ENCODE measurements around the gene FRMPD2. TPM values are rescaled to one million over a fixed set of nuclear protein-coding genes. Genes with fewer than 3 reads are reported as not detected.

FRMPD2 gene
- total and polyA plus RNA-seq, 2 experiments from 2014 or later = not detected

DNA sequence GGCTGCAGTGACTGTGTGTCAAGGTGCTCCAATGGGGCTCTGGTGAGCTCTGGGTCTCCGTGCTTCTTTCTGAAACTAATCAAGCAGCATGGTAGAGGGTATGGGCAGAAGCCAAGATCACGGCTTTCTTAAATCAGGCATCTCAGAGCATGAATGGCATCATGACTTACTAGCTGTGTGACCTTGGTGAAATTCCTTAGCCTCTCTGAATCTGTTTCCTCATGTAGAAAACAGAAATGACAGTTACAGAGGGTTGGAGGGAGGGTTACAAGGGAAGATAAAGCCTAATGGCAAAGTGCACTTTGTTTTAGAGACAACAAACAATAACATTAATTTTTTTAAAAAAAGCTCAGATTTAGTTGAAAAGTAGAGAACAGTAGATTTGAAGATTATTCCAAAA lies 34.9 kb downstream of the FRMPD2 start:
- Histone ChIP-seq H3K4me2 (no peak overlapping the region), H3K4me3 (no peak overlapping the region), H3K79me2 (replicated peaks; ENCODE audit: insufficient read depth) (no peaks in the 10 kb centered on the region), H4K20me1 (replicated peaks; ENCODE audit: insufficient read depth) (no peaks in the 10 kb centered on the region), H3F3A (replicated peaks; ENCODE audit: low read depth) (no peaks in the 10 kb centered on the region), H3K4me1 (ENCODE audit: insufficient read depth) (peaks cover 8% of the 10 kb centered on the region; the same call in 1 of the 2 replicates), H3K36me3 (ENCODE audit: insufficient read depth) (no peaks in the 10 kb centered on the region), H2AFZ (no peak overlapping the region), H3K27ac (ENCODE audit: low read depth) (no peak overlapping the region), H3K9me2 (ENCODE audit: insufficient read depth) (peaks cover 3% of the 10 kb centered on the region; the same call in 1 of the 2 replicates), H3K27me3 (ENCODE audit: insufficient read depth) (no peaks in the 10 kb centered on the region)
- TF ChIP-seq NANOG (IDR thresholded peaks at IDR 0.05; ENCODE audit: borderline replicate concordance) (no peak), POLR2AphosphoS5 (IDR thresholded peaks at IDR 0.05; ENCODE audit: low read depth) (no peak), EZH2 (IDR thresholded peaks at IDR 0.05; ENCODE audit: low read depth, unreplicated experiment) (no peak), ZNF331 (CRISPR knock-in tag; IDR thresholded peaks at IDR 0.05; ENCODE audit: low read depth) (no peak), EZH2phosphoT487 (IDR thresholded peaks at IDR 0.05; ENCODE audit: unreplicated experiment) (no peak), STAT1 (IDR thresholded peaks at IDR 0.05; ENCODE audit: unreplicated experiment) (no peak), JUNB (IDR thresholded peaks at IDR 0.05; ENCODE audit: unreplicated experiment) (no peak), ZNF114 (CRISPR knock-in tag; IDR thresholded peaks at IDR 0.05) (no peak), CREB1 (CRISPR knock-in tag; IDR thresholded peaks at IDR 0.05; ENCODE audit: low read depth) (no peak), ETS1 (IDR thresholded peaks at IDR 0.05) (no peak)
- TF ChIP-seq, protein P1, sequence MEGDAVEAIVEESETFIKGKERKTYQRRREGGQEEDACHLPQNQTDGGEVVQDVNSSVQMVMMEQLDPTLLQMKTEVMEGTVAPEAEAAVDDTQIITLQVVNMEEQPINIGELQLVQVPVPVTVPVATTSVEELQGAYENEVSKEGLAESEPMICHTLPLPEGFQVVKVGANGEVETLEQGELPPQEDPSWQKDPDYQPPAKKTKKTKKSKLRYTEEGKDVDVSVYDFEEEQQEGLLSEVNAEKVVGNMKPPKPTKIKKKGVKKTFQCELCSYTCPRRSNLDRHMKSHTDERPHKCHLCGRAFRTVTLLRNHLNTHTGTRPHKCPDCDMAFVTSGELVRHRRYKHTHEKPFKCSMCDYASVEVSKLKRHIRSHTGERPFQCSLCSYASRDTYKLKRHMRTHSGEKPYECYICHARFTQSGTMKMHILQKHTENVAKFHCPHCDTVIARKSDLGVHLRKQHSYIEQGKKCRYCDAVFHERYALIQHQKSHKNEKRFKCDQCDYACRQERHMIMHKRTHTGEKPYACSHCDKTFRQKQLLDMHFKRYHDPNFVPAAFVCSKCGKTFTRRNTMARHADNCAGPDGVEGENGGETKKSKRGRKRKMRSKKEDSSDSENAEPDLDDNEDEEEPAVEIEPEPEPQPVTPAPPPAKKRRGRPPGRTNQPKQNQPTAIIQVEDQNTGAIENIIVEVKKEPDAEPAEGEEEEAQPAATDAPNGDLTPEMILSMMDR (conservative IDR thresholded peaks at IDR 0.05; ENCODE audit: low read depth in 2 of 2) = no peak
- TF ChIP-seq, protein P2, sequence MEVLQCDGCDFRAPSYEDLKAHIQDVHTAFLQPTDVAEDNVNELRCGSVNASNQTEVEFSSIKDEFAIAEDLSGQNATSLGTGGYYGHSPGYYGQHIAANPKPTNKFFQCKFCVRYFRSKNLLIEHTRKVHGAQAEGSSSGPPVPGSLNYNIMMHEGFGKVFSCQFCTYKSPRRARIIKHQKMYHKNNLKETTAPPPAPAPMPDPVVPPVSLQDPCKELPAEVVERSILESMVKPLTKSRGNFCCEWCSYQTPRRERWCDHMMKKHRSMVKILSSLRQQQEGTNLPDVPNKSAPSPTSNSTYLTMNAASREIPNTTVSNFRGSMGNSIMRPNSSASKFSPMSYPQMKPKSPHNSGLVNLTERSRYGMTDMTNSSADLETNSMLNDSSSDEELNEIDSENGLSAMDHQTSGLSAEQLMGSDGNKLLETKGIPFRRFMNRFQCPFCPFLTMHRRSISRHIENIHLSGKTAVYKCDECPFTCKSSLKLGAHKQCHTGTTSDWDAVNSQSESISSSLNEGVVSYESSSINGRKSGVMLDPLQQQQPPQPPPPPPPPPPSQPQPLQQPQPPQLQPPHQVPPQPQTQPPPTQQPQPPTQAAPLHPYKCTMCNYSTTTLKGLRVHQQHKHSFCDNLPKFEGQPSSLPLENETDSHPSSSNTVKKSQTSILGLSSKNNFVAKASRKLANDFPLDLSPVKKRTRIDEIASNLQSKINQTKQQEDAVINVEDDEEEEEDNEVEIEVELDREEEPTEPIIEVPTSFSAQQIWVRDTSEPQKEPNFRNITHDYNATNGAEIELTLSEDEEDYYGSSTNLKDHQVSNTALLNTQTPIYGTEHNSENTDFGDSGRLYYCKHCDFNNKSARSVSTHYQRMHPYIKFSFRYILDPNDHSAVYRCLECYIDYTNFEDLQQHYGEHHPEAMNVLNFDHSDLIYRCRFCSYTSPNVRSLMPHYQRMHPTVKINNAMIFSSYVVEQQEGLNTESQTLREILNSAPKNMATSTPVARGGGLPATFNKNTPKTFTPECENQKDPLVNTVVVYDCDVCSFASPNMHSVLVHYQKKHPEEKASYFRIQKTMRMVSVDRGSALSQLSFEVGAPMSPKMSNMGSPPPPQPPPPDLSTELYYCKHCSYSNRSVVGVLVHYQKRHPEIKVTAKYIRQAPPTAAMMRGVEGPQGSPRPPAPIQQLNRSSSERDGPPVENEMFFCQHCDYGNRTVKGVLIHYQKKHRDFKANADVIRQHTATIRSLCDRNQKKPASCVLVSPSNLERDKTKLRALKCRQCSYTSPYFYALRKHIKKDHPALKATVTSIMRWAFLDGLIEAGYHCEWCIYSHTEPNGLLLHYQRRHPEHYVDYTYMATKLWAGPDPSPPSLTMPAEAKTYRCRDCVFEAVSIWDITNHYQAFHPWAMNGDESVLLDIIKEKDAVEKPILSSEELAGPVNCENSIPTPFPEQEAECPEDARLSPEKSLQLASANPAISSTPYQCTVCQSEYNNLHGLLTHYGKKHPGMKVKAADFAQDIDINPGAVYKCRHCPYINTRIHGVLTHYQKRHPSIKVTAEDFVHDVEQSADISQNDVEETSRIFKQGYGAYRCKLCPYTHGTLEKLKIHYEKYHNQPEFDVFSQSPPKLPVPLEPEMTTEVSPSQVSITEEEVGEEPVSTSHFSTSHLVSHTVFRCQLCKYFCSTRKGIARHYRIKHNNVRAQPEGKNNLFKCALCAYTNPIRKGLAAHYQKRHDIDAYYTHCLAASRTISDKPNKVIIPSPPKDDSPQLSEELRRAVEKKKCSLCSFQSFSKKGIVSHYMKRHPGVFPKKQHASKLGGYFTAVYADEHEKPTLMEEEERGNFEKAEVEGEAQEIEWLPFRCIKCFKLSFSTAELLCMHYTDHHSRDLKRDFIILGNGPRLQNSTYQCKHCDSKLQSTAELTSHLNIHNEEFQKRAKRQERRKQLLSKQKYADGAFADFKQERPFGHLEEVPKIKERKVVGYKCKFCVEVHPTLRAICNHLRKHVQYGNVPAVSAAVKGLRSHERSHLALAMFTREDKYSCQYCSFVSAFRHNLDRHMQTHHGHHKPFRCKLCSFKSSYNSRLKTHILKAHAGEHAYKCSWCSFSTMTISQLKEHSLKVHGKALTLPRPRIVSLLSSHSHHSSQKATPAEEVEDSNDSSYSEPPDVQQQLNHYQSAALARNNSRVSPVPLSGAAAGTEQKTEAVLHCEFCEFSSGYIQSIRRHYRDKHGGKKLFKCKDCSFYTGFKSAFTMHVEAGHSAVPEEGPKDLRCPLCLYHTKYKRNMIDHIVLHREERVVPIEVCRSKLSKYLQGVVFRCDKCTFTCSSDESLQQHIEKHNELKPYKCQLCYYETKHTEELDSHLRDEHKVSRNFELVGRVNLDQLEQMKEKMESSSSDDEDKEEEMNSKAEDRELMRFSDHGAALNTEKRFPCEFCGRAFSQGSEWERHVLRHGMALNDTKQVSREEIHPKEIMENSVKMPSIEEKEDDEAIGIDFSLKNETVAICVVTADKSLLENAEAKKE (CRISPR knock-in tag; IDR thresholded peaks at IDR 0.05) = no peak
- TF ChIP-seq, protein P3, sequence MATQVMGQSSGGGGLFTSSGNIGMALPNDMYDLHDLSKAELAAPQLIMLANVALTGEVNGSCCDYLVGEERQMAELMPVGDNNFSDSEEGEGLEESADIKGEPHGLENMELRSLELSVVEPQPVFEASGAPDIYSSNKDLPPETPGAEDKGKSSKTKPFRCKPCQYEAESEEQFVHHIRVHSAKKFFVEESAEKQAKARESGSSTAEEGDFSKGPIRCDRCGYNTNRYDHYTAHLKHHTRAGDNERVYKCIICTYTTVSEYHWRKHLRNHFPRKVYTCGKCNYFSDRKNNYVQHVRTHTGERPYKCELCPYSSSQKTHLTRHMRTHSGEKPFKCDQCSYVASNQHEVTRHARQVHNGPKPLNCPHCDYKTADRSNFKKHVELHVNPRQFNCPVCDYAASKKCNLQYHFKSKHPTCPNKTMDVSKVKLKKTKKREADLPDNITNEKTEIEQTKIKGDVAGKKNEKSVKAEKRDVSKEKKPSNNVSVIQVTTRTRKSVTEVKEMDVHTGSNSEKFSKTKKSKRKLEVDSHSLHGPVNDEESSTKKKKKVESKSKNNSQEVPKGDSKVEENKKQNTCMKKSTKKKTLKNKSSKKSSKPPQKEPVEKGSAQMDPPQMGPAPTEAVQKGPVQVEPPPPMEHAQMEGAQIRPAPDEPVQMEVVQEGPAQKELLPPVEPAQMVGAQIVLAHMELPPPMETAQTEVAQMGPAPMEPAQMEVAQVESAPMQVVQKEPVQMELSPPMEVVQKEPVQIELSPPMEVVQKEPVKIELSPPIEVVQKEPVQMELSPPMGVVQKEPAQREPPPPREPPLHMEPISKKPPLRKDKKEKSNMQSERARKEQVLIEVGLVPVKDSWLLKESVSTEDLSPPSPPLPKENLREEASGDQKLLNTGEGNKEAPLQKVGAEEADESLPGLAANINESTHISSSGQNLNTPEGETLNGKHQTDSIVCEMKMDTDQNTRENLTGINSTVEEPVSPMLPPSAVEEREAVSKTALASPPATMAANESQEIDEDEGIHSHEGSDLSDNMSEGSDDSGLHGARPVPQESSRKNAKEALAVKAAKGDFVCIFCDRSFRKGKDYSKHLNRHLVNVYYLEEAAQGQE (IDR thresholded peaks at IDR 0.05; ENCODE audit: unreplicated experiment) = no peak
- no peak for ATAC-seq
- Mint-ChIP-seq H3K27me3 (ENCODE audit: insufficient read depth, low read depth, poor library complexity) (no peaks in the 10 kb centered on the region), H3K9me3 (no peaks in the 10 kb centered on the region; the same call in 2 of the 3 replicates), H3K4me1 (peaks cover 24% of the 10 kb centered on the region), H3K27ac (no peak overlapping the region), H3K4me3 (no peak overlapping the region), H3K36me3 (ENCODE audit: low read depth) (no peaks in the 10 kb centered on the region; the same call in 2 of the 3 replicates)
- no peak for DNase-seq (ENCODE audit: low spot score)

Measured in GM23338 (cell line).